DOHH2 (cell line): ENCODE data around the gene CCDC54.

Experiments
- H3F3A ChIP-seq: fragments of 200-600 bp; sonication (generic), shearing (Covaris generic); 2 replicates; pipeline ENCODE4 v1.6.0; 2016; ENCODE audit warnings: antibody characterized with exemption, mild to moderate bottlenecking; ENCODE audit not compliant: control insufficient read depth, insufficient read depth
- H3K27ac ChIP-seq: fragments of 200-600 bp; sonication (generic); 2 replicates; pipeline ENCODE4 v1.5.1; 2014; ENCODE audit warnings: low read depth, mild to moderate bottlenecking, low read length, moderate library complexity
- H3K27me3 ChIP-seq: fragments of 200-600 bp; sonication (generic); 2 replicates; pipeline ENCODE4 v1.6.1; 2014; ENCODE audit warnings: mild to moderate bottlenecking, low read length, mixed read lengths; ENCODE audit not compliant: control insufficient read depth
- H3K36me3 ChIP-seq: fragments of 200-600 bp; sonication (generic); 2 replicates; pipeline ENCODE4 v1.6.1; 2014; ENCODE audit warnings: mild to moderate bottlenecking, low read length, moderate library complexity, mixed read lengths; ENCODE audit not compliant: control insufficient read depth
- H3K4me1 ChIP-seq: fragments of 200-600 bp; sonication (generic); 2 replicates; pipeline ENCODE4 v1.6.1; 2014; ENCODE audit warnings: mild to moderate bottlenecking, low read length, mixed read lengths; ENCODE audit not compliant: control insufficient read depth
- H3K4me2 ChIP-seq: fragments of 200-600 bp; sonication (generic); 2 replicates; pipeline ENCODE4 v1.6.0; 2014; ENCODE audit warnings: mild to moderate bottlenecking, low read length, moderate library complexity
- H3K4me3 ChIP-seq: fragments of 200-600 bp; sonication (generic); 2 replicates; pipeline ENCODE4 v1.5.1; 2014; ENCODE audit warnings: mild to moderate bottlenecking, low read length, mixed read lengths
- H3K79me2 ChIP-seq: fragments of 200-600 bp; sonication (generic); 2 replicates; pipeline ENCODE4 v1.6.1; 2014; ENCODE audit warnings: mild to moderate bottlenecking, low read length, mixed read lengths; ENCODE audit not compliant: control insufficient read depth
- H3K9me2 ChIP-seq: fragments of 200-600 bp; sonication (generic); replicated peaks from 2 replicates; pipeline ENCODE4 v1.6.1; 2014; ENCODE audit warnings: mild to moderate bottlenecking, low read length, mixed read lengths; ENCODE audit not compliant: control insufficient read depth
- H3K9me3 ChIP-seq: fragments of 200-600 bp; sonication (generic); 2 replicates; pipeline ENCODE4 v1.6.1; 2014; ENCODE audit warnings: antibody characterized with exemption, low read length, mixed read lengths; ENCODE audit not compliant: control insufficient read depth, insufficient read depth
- H4K20me1 ChIP-seq: fragments of 200-600 bp; sonication (generic); 2 replicates; pipeline ENCODE4 v1.6.0; 2014; ENCODE audit warnings: low read depth, mild to moderate bottlenecking, antibody characterized with exemption, low read length, moderate library complexity; ENCODE audit not compliant: control insufficient read depth, insufficient read depth
- EZH2phosphoT487 ChIP-seq: fragments of 200-600 bp; sonication (generic); IDR thresholded peaks from 2 replicates; pipeline ENCODE4 v1.6.1; 2017; ENCODE audit warnings: borderline replicate concordance, mild to moderate bottlenecking, antibody characterized with exemption, low read length, moderate library complexity, mixed read lengths
- TF ChIP-seq, protein P1 (sequence below): fragments of 200-600 bp; sonication (generic); IDR thresholded peaks from one replicate; pipeline ENCODE4 v1.5.1; 2014; ENCODE audit warnings: antibody characterized with exemption, mild to moderate bottlenecking, low read depth, low read length; ENCODE audit not compliant: poor library complexity, severe bottlenecking

Gene CCDC54

GRCh38 chr3:107412376-107412775 lies 35.1 kb downstream of the CCDC54 start:
- no peaks in the 10 kb centered on the region for H4K20me1 ChIP-seq
- TF ChIP-seq, protein P1, sequence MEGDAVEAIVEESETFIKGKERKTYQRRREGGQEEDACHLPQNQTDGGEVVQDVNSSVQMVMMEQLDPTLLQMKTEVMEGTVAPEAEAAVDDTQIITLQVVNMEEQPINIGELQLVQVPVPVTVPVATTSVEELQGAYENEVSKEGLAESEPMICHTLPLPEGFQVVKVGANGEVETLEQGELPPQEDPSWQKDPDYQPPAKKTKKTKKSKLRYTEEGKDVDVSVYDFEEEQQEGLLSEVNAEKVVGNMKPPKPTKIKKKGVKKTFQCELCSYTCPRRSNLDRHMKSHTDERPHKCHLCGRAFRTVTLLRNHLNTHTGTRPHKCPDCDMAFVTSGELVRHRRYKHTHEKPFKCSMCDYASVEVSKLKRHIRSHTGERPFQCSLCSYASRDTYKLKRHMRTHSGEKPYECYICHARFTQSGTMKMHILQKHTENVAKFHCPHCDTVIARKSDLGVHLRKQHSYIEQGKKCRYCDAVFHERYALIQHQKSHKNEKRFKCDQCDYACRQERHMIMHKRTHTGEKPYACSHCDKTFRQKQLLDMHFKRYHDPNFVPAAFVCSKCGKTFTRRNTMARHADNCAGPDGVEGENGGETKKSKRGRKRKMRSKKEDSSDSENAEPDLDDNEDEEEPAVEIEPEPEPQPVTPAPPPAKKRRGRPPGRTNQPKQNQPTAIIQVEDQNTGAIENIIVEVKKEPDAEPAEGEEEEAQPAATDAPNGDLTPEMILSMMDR, result no peak
- no peak for TF ChIP-seq EZH2phosphoT487
- no peaks in the 10 kb centered on the region for H3K27me3 ChIP-seq
- no peak overlapping the region for H3K27ac ChIP-seq
- no peak overlapping the region for H3K4me3 ChIP-seq
- H3K4me1 ChIP-seq, result no peaks in the 10 kb centered on the region
- no peaks in the 10 kb centered on the region for H3K79me2 ChIP-seq
- no peak overlapping the region for H3K4me2 ChIP-seq
- no peaks in the 10 kb centered on the region for H3K9me2 ChIP-seq
- H3K36me3 ChIP-seq, result no peaks in the 10 kb centered on the region
- no peaks in the 10 kb centered on the region for H3F3A ChIP-seq
- H3K9me3 ChIP-seq, result peaks cover 6% of the 10 kb centered on the region; the same call in 1 of the 2 replicates

- no peak for TF ChIP-seq EZH2phosphoT487
- TF ChIP-seq, protein P1, result no peak
- H3F3A ChIP-seq, result no peaks in the 10 kb centered on the region
- H4K20me1 ChIP-seq, result no peaks in the 10 kb centered on the region
- H3K4me1 ChIP-seq, result no peaks in the 10 kb centered on the region
- no peak overlapping the region for H3K4me2 ChIP-seq
- H3K79me2 ChIP-seq, result no peaks in the 10 kb centered on the region
- H3K27me3 ChIP-seq, result no peaks in the 10 kb centered on the region
- H3K9me2 ChIP-seq, result no peaks in the 10 kb centered on the region
- peaks cover 6% of the 10 kb centered on the region; the same call in 1 of the 2 replicates for H3K9me3 ChIP-seq
- H3K4me3 ChIP-seq, result no peak overlapping the region
- H3K27ac ChIP-seq, result no peak overlapping the region
- H3K36me3 ChIP-seq, result no peaks in the 10 kb centered on the region
These were observed 36.0 kb downstream of the CCDC54 start for GRCh38 chr3:107413264-107413663.

GRCh38 chr3:107414325-107414964 lies 37.2 kb downstream of the CCDC54 start:
- Histone ChIP-seq H3K9me3 (no peaks in the 10 kb centered on the region), H3K27ac (no peak overlapping the region), H3K4me3 (no peak overlapping the region), H3K9me2 (no peaks in the 10 kb centered on the region), H4K20me1 (no peaks in the 10 kb centered on the region), H3K27me3 (no peaks in the 10 kb centered on the region), H3K36me3 (no peaks in the 10 kb centered on the region), H3K4me2 (no peak overlapping the region), H3K4me1 (no peaks in the 10 kb centered on the region), H3F3A (no peaks in the 10 kb centered on the region), H3K79me2 (no peaks in the 10 kb centered on the region)
- no peak for TF ChIP-seq EZH2phosphoT487
- TF ChIP-seq, protein P1, result no peak
